A549 (cell line): ENCODE measurements around the gene OR4E2. TPM values are rescaled to one million over a fixed set of nuclear protein-coding genes. Genes with fewer than 3 reads are reported as not detected.
"Not testable (repeated sequence)": the region's sequence is repeated elsewhere in the genome, so short reads cannot be mapped to it uniquely, and the experiment has no call there.

ENCODE experiments used
- ATAC-seq, 2 experiments: fragments of 200-7000 bp in 1 of 2; fragments of >200 bp in 1 of 2; cut with Nextera tagmentation in 1 of 2; cut with Tn5 transposase in 1 of 2; 3 replicates each; pipeline versions ENCODE4 v1.8.0 to v1.9.1; 2018 to 2020; ENCODE audit warnings: mild to moderate bottlenecking in 1 of 2, moderate library complexity in 1 of 2
- CTCF ChIA-PET: fragments of 300-600 bp; sonication (Branson Sonifier 250); formaldehyde crosslinking; extraction: SDS; loops from one replicate; lab custom pipeline; 2021; ENCODE audit warnings: antibody characterized with exemption, inconsistent platforms; lab: Yijun Ruan, JAX
- POLR2A ChIA-PET: fragments of 350-600 bp; formaldehyde crosslinking; extraction: SDS; loops from one replicate; lab custom pipeline; 2021; ENCODE audit warnings: antibody characterized with exemption, inconsistent platforms; lab: Yijun Ruan, JAX
- DNase-seq, 2 experiments: peaks; one replicate each; pipeline versions ENCODE4 v3.0.0 to v3.0.0-alpha.2; 2011 to 2016; ENCODE audit warnings: low read depth in 1 of 2, low spot score in 1 of 2
- FAIRE-seq: peaks from 2 replicates; lab custom pipeline; 2011; peaks lifted over from hg19 to GRCh38; lab: Jason Lieb, UNC
- H3K27ac ChIP-seq, 2 experiments: fragments of >200 bp; sonication (Bioruptor Twin); formaldehyde crosslinking; 3 replicates each; pipeline ENCODE4 v1.5.1; 2016 to 2017
- H3K4me1 ChIP-seq: fragments of >200 bp; sonication (Bioruptor Twin); formaldehyde crosslinking; 3 replicates; pipeline ENCODE4 v1.6.1; 2016
- H3K4me2 ChIP-seq: fragments of >200 bp; sonication (Bioruptor Twin); formaldehyde crosslinking; 3 replicates; pipeline ENCODE4 v1.6.1; 2016
- H3K4me3 ChIP-seq: fragments of >200 bp; sonication (Bioruptor Twin); formaldehyde crosslinking; 3 replicates; pipeline ENCODE4 v1.5.1; 2016
- H3K9me3 ChIP-seq: fragments of >200 bp; sonication (Bioruptor Twin); formaldehyde crosslinking; 3 replicates; pipeline ENCODE4 v1.6.1; 2016
- BHLHE40 ChIP-seq: IDR thresholded peaks from 2 replicates; pipeline ENCODE4 v1.6.1; 2012; ENCODE audit warnings: low read depth, low read length, inconsistent platforms
- CBX8 ChIP-seq: fragments of 200-600 bp; sonication (generic); IDR thresholded peaks from 2 replicates; pipeline ENCODE4 v1.6.1; 2016
- CEBPB ChIP-seq, 2 experiments: fragments of >200 bp in 1 of 2; sonication (Bioruptor Twin) in 1 of 2; formaldehyde crosslinking in 1 of 2; IDR thresholded peaks; 2 replicates each; pipeline ENCODE4 v1.6.1; 2012 to 2016
- EHF ChIP-seq: fragments of 250-450 bp; sonication (Bioruptor Pico); IDR thresholded peaks from 2 replicates; pipeline ENCODE4 v1.5.0; 2020; ENCODE audit warnings: mild to moderate bottlenecking
- FOSB ChIP-seq: fragments of 250-450 bp; sonication (Bioruptor Pico); IDR thresholded peaks from 2 replicates; pipeline ENCODE4 v1.5.0; 2020; ENCODE audit warnings: mild to moderate bottlenecking, moderate library complexity
- FOSL2 ChIP-seq, 2 experiments: fragments of 450-650 bp in 1 of 2; fragments of >200 bp in 1 of 2; sonication (Bioruptor Twin) in 1 of 2; formaldehyde crosslinking; IDR thresholded peaks; 2 replicates each; pipeline versions ENCODE4 v1.5.0 to v1.6.1; 2016 to 2020; ENCODE audit warnings: mild to moderate bottlenecking in 1 of 2, moderate library complexity in 1 of 2
- JUN ChIP-seq, 2 experiments: fragments of >200 bp; sonication (Bioruptor Twin); formaldehyde crosslinking; IDR thresholded peaks; 2 replicates in 1 of 2; 3 replicates in 1 of 2; pipeline ENCODE4 v1.6.1; 2016 to 2017
- KDM5A ChIP-seq: fragments of 200-600 bp; sonication (generic); IDR thresholded peaks from 2 replicates; pipeline ENCODE4 v1.6.1; 2016; ENCODE audit warnings: antibody characterized with exemption, mild to moderate bottlenecking
- MAFK ChIP-seq: fragments of 450-650 bp; IDR thresholded peaks from 2 replicates; pipeline ENCODE4 v1.6.1; 2014; ENCODE audit not compliant: partially characterized antibody
- MYC ChIP-seq: IDR thresholded peaks from 2 replicates; pipeline ENCODE4 v1.6.1; 2012; ENCODE audit warnings: mild to moderate bottlenecking, inconsistent platforms, low read length, improper control_type of control experiment, borderline replicate concordance
- NR3C1 ChIP-seq: fragments of >200 bp; sonication (Bioruptor Twin); formaldehyde crosslinking; IDR thresholded peaks from 3 replicates; pipeline ENCODE4 v1.6.1; 2017
- TP53 ChIP-seq: fragments of 250-450 bp; sonication (Bioruptor Pico); IDR thresholded peaks from 2 replicates; pipeline ENCODE4 v1.5.0; 2021; ENCODE audit warnings: mild to moderate bottlenecking, moderate library complexity
- ZC3H11A ChIP-seq: fragments of 450-650 bp; IDR thresholded peaks from 2 replicates; pipeline ENCODE4 v1.6.1; 2014; ENCODE audit warnings: antibody characterized with exemption, mild to moderate bottlenecking
- WGBS: methylation state at CpG from one replicate; pipeline ENCODE4 v1.1.6; 2017; ENCODE audit errors: missing lambda C conversion rate; 5-methylcytosine and 5-hydroxymethylcytosine counted together
- polyA plus RNA-seq, 4 experiments: library from polyadenylated mRNA; depleted of rRNA in 3 of 4; stranded (reverse); fragments of >200 nt; fragmentation: RNase III in 1 of 4; extraction: RNeasy Plus Mini Kit Qiagen cat#74134 plus additional on column Dnase treatment in 1 of 4; gene quantifications; 2 replicates in 3 of 4; 3 replicates in 1 of 4; pipeline ENCODE4 v1.2.3, GENCODE V29; 2011 to 2017
- TF ChIP-seq, protein P1 (sequence below): fragments of 150-350 bp; IDR thresholded peaks from 2 replicates; pipeline ENCODE4 v1.6.1; 2014; ENCODE audit warnings: low read depth, mild to moderate bottlenecking, low read length
- TF ChIP-seq, protein P2 (sequence below): fragments of 450-650 bp; IDR thresholded peaks from 2 replicates; pipeline ENCODE4 v1.6.1; 2014; ENCODE audit warnings: antibody characterized with exemption
- TF ChIP-seq, protein P3 (sequence below): fragments of >200 bp; sonication (Bioruptor Twin); formaldehyde crosslinking; IDR thresholded peaks from 3 replicates; pipeline ENCODE4 v1.5.1; 2016

The OR4E2 gene
- polyA plus RNA-seq, 2 of the 4 experiments (the other 2 are of a cell fraction), result not detected

DNA sequence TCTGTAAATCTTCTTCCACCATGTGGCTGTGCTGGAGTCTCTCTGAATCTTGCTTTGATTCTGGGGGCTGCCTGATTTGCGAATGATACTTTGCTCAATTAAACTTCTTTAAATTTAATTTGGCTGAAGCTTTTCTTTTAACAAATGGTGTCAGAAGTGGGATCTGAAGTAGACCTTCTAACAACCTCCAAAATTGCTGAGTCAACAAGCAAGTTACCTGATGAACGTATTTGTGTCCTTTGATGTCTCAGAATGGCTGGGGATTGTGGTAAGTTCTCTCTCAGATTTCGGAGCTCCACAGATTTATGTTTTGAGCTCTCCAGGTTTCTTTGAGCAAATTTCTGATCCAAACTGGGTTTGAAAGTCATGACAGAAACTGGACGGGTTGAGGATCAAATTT, 21.9 kb downstream of the OR4E2 start:
- TF ChIP-seq MAFK (peak; percentile 76), BHLHE40 (no peak)
- TF ChIP-seq, all 56 proteins: peak for 1
- no peak for FAIRE-seq
- Histone ChIP-seq H3K4me2 (no peak overlapping the region), H3K9me3 (no peaks in the 10 kb centered on the region), H3K4me3 (no peak overlapping the region), H3K27ac (no peak overlapping the region), H3K4me1 (no peaks in the 10 kb centered on the region)
- 33% methylated on average over 4 of the region's 4 CpGs for WGBS
- ChIA-PET POLR2A (no interaction called here), CTCF (interaction anchor here (1.3 kb wide), 1 partner anchor 35 kb away, joined by 3 read pairs; no protein-coding TSS in a partner anchor)
- no peak for DNase-seq
- no peak for ATAC-seq

DNA sequence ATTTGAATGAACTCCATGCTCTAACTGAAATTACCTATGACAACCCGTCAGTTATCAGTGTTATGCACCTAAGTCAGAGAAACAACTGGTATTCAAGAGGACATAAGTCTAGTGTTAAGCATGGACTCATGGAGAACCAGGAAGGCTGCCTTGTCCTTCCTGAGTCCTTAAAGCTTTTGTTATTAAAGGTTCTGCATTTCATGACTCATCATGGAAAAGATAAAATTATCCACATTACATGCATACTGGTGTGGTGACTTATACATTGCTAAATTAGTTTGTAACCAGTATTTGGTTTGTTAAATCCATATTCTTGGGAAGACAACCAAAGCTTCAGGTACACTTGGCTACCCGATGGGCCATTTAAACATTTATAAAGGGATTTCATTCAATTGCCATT, 26.4 kb downstream of the OR4E2 start:
- TF ChIP-seq ZC3H11A (no peak), FOSL2 (IDR thresholded peaks at IDR 0.05) (no peak), FOSL2 (CRISPR knock-in tag; IDR thresholded peaks at IDR 0.05) (peak; percentile 13; the same call in 1 of the 2 replicates)
- Histone ChIP-seq H3K9me3 (no peaks in the 10 kb centered on the region), H3K4me1 (no peaks in the 10 kb centered on the region), H3K4me2 (no peak overlapping the region), H3K4me3 (no peak overlapping the region), H3K27ac (no peak overlapping the region)
- ChIA-PET POLR2A (no interaction called here), CTCF (no interaction called here)
- DNase-seq, result no peak
- ATAC-seq, result no peak
- no peak for FAIRE-seq
- 16% methylated on average over 2 of the region's 2 CpGs for WGBS

DNA sequence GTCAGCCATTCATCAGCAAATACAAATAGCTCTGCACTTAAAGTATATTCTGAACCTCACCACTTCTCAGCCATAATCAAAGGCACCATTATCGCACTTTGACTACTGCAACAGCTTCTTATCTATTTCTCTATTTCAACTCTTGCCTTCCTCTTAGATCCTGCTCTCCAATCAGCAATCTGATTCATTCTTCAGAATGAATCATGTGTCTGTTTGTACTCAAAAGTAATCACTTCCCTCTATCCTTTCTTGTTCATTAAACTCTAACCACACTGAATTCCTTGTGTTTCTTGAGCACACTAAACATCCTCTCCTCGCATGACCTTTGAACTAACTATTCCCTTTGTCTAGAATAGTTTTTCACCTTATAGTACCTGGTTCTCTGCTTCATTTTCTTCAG, 32.8 kb downstream of the OR4E2 start:
- TF ChIP-seq, protein P1, sequence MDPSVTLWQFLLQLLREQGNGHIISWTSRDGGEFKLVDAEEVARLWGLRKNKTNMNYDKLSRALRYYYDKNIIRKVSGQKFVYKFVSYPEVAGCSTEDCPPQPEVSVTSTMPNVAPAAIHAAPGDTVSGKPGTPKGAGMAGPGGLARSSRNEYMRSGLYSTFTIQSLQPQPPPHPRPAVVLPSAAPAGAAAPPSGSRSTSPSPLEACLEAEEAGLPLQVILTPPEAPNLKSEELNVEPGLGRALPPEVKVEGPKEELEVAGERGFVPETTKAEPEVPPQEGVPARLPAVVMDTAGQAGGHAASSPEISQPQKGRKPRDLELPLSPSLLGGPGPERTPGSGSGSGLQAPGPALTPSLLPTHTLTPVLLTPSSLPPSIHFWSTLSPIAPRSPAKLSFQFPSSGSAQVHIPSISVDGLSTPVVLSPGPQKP, result no peak
- TF ChIP-seq, all 56 proteins: peak for 0

DNA sequence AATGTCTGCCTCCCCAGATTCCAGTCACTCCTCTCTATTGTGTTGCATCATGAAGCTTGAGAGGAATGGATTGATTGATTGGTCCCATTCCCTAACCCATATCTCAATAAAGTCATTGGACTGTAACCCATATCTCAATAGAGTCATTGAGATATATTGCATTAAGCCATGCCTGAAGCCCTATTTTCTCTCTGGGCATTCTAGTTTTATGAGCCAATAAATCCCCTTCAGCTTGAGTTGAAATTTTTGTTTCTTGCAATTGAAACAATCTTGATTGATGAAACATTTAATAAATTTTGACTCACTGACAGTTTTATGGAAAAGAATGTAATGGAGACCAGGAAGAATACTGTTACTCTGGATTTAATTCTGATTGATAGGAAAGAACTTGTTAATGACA, 40.8 kb downstream of the OR4E2 start:
- Histone ChIP-seq H3K27ac (no peak overlapping the region), H3K4me3 (no peak overlapping the region), H3K9me3 (no peaks in the 10 kb centered on the region; the same call in 2 of the 3 replicates), H3K4me2 (no peak overlapping the region), H3K4me1 (no peaks in the 10 kb centered on the region)
- ATAC-seq, result no peak
- no peak for TF ChIP-seq MYC
- TF ChIP-seq, protein P2, sequence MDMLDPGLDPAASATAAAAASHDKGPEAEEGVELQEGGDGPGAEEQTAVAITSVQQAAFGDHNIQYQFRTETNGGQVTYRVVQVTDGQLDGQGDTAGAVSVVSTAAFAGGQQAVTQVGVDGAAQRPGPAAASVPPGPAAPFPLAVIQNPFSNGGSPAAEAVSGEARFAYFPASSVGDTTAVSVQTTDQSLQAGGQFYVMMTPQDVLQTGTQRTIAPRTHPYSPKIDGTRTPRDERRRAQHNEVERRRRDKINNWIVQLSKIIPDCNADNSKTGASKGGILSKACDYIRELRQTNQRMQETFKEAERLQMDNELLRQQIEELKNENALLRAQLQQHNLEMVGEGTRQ, result no peak
- TF ChIP-seq, protein P3, sequence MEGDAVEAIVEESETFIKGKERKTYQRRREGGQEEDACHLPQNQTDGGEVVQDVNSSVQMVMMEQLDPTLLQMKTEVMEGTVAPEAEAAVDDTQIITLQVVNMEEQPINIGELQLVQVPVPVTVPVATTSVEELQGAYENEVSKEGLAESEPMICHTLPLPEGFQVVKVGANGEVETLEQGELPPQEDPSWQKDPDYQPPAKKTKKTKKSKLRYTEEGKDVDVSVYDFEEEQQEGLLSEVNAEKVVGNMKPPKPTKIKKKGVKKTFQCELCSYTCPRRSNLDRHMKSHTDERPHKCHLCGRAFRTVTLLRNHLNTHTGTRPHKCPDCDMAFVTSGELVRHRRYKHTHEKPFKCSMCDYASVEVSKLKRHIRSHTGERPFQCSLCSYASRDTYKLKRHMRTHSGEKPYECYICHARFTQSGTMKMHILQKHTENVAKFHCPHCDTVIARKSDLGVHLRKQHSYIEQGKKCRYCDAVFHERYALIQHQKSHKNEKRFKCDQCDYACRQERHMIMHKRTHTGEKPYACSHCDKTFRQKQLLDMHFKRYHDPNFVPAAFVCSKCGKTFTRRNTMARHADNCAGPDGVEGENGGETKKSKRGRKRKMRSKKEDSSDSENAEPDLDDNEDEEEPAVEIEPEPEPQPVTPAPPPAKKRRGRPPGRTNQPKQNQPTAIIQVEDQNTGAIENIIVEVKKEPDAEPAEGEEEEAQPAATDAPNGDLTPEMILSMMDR, result no peak
- no peak for TF ChIP-seq CEBPB (IDR thresholded peaks at IDR 0.05)
- TF ChIP-seq CBX8, result no peak
- TF ChIP-seq FOSL2 (IDR thresholded peaks at IDR 0.05), result no peak
- no peak for TF ChIP-seq FOSL2 (CRISPR knock-in tag; IDR thresholded peaks at IDR 0.05)
- TF ChIP-seq MAFK, result no peak
- no peak for TF ChIP-seq JUN (IDR thresholded peaks at IDR 0.05)
- no peak for TF ChIP-seq NR3C1
- no peak for TF ChIP-seq FOSB (CRISPR knock-in tag)
- TF ChIP-seq EHF (CRISPR knock-in tag), result no peak
- no peak for TF ChIP-seq KDM5A
- no peak for TF ChIP-seq TP53
- DNase-seq, result no peak
- POLR2A ChIA-PET, result no interaction called here
- no peak for FAIRE-seq
- CTCF ChIA-PET, result no interaction called here

More for the DNA sequence above, 32.8 kb downstream of the OR4E2 start:
- no peak for DNase-seq
- ChIA-PET CTCF (no interaction called here), POLR2A (no interaction called here)
- no peak for ATAC-seq
- H3K9me3 ChIP-seq, result no peaks in the 10 kb centered on the region
- H3K27ac ChIP-seq, result no peak overlapping the region
- FAIRE-seq, result no peak
- 42% methylated on average over 2 of the region's 2 CpGs for WGBS
- no peak overlapping the region for H3K4me3 ChIP-seq
- H3K4me2 ChIP-seq, result no peak overlapping the region
- no peaks in the 10 kb centered on the region for H3K4me1 ChIP-seq

DNA sequence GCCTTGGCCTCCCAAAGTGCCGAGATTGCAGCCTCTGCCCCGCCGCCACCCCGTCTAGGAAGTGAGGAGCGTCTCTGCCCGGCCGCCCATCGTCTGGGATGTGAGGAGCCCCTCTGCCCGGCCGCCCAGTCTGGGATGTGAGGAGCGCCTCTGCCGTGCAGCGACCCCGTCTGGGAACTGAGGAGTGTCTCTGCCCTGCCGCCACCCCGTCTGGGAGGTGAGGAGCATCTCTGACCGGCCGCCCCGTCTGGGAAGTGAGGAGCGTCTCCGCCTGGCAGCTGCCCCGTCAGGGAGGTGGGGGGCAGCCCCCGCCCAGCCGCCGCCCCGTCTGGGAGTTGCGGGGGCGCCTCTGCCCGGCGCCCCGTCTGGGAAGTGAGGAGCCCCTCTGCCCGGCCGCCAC, 44.0 kb downstream of the OR4E2 start:
- H3K9me3 ChIP-seq, POLR2A ChIA-PET, H3K27ac ChIP-seq, DNase-seq, CTCF ChIA-PET, H3K4me1 ChIP-seq, ATAC-seq, FAIRE-seq, H3K4me3 ChIP-seq: not testable (repeated sequence)
- 0 out of 3 replicates have a peak overlapping the region, but pooled peaks have one; percentile 42 for H3K4me2 ChIP-seq
- WGBS, result 29% methylated on average over 6 of the region's 33 CpGs

DNA sequence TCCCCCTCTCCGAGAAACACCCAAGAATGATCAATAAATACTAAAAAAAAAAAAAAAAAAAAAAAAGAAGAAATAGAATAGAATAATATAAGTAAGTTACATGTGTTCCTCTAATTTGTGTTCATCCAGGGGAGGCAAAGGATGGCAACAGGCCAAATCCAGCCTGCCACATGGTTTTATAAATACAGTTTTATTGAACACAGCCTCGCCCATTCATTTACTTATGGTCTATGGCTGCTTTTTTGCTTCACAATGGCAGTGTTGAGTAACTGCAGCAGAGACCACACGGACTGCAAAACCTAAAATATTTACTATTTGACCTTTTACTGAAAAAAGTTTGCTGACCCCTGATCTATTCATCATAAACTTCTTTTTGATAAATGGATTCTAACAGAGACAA, 44.9 kb downstream of the OR4E2 start:
- CTCF ChIA-PET, FAIRE-seq, POLR2A ChIA-PET, H3K4me3 ChIP-seq, H3K9me3 ChIP-seq, DNase-seq, H3K4me2 ChIP-seq, H3K4me1 ChIP-seq, H3K27ac ChIP-seq, ATAC-seq: not testable (repeated sequence)
- WGBS, result 11% methylated on average over 2 of the region's 3 CpGs
